HEK293 (cell line): Measurements from ENCODE around the gene ARL8B.

ENCODE experiments used
- ATF2 ChIP-seq: fragments of 450-650 bp; formaldehyde crosslinking; IDR thresholded peaks from 2 replicates; pipeline ENCODE4 v1.5.1; 2016; ENCODE audit warnings: missing biosample characterization, missing genetic modification characterization, low read depth
- GLI4 ChIP-seq: fragments of 450-650 bp; formaldehyde crosslinking; IDR thresholded peaks from 2 replicates; pipeline ENCODE4 v1.5.1; 2016; ENCODE audit warnings: missing biosample characterization, missing genetic modification characterization
- HIC1 ChIP-seq: fragments of 450-650 bp; formaldehyde crosslinking; IDR thresholded peaks from 2 replicates; pipeline ENCODE4 v1.5.1; 2016; ENCODE audit warnings: missing biosample characterization, missing genetic modification characterization
- IKZF3 ChIP-seq: fragments of 450-650 bp; IDR thresholded peaks from 2 replicates; pipeline ENCODE4 v1.5.0; 2018; ENCODE audit warnings: missing biosample characterization, mild to moderate bottlenecking, missing genetic modification characterization, moderate library complexity
- KLF8 ChIP-seq: fragments of 450-650 bp; formaldehyde crosslinking; IDR thresholded peaks from 2 replicates; pipeline ENCODE4 v1.5.1; 2016; ENCODE audit warnings: missing biosample characterization, missing genetic modification characterization
- MYNN ChIP-seq: fragments of 450-650 bp; formaldehyde crosslinking; IDR thresholded peaks from 2 replicates; pipeline ENCODE4 v1.5.1; 2016; ENCODE audit warnings: missing biosample characterization, missing genetic modification characterization, borderline replicate concordance
- PRDM6 ChIP-seq: fragments of 450-650 bp; formaldehyde crosslinking; IDR thresholded peaks from 2 replicates; pipeline ENCODE4 v1.5.1; 2017; ENCODE audit warnings: missing biosample characterization, missing genetic modification characterization
- WT1 ChIP-seq: fragments of 450-650 bp; formaldehyde crosslinking; IDR thresholded peaks from 2 replicates; pipeline ENCODE4 v1.5.1; 2016; ENCODE audit warnings: missing biosample characterization, missing genetic modification characterization
- YY1 ChIP-seq: fragments of 450-650 bp; formaldehyde crosslinking; IDR thresholded peaks from 2 replicates; pipeline ENCODE4 v1.5.1; 2018; ENCODE audit warnings: missing biosample characterization, missing genetic modification characterization
- YY2 ChIP-seq: fragments of 450-650 bp; formaldehyde crosslinking; IDR thresholded peaks from 2 replicates; pipeline ENCODE4 v1.5.1; 2016; ENCODE audit warnings: missing biosample characterization, missing genetic modification characterization
- ZBTB20 ChIP-seq: fragments of 450-650 bp; formaldehyde crosslinking; IDR thresholded peaks from 2 replicates; pipeline ENCODE4 v1.5.1; 2016; ENCODE audit warnings: missing biosample characterization, missing genetic modification characterization
- ZBTB44 ChIP-seq: fragments of 450-650 bp; IDR thresholded peaks from 2 replicates; pipeline ENCODE4 v1.5.1; 2018; ENCODE audit warnings: missing biosample characterization, mild to moderate bottlenecking, missing genetic modification characterization
- ZEB2 ChIP-seq: fragments of 450-650 bp; formaldehyde crosslinking; IDR thresholded peaks from 2 replicates; pipeline ENCODE4 v1.5.1; 2016; ENCODE audit warnings: missing biosample characterization, missing genetic modification characterization
- ZFHX2 ChIP-seq: fragments of 450-650 bp; formaldehyde crosslinking; conservative IDR thresholded peaks from 2 replicates; pipeline ENCODE4 v1.5.1; 2016; ENCODE audit warnings: missing biosample characterization, missing genetic modification characterization
- ZFP3 ChIP-seq: fragments of 450-650 bp; formaldehyde crosslinking; IDR thresholded peaks from 2 replicates; pipeline ENCODE4 v1.5.1; 2016; ENCODE audit warnings: low read depth, missing biosample characterization, missing genetic modification characterization
- ZFP41 ChIP-seq: fragments of 450-650 bp; formaldehyde crosslinking; IDR thresholded peaks from 2 replicates; pipeline ENCODE4 v1.5.1; 2016; ENCODE audit warnings: missing biosample characterization, missing genetic modification characterization, borderline replicate concordance
- ZNF121 ChIP-seq: fragments of 450-650 bp; formaldehyde crosslinking; IDR thresholded peaks from 2 replicates; pipeline ENCODE4 v1.5.1; 2016; ENCODE audit warnings: missing biosample characterization, missing genetic modification characterization
- ZNF132 ChIP-seq: fragments of 450-650 bp; formaldehyde crosslinking; IDR thresholded peaks from 2 replicates; pipeline ENCODE4 v1.5.1; 2017; ENCODE audit warnings: missing biosample characterization, missing genetic modification characterization, borderline replicate concordance
- ZNF138 ChIP-seq: fragments of 450-650 bp; formaldehyde crosslinking; IDR thresholded peaks from 2 replicates; pipeline ENCODE4 v1.5.1; 2016; ENCODE audit warnings: missing biosample characterization, missing genetic modification characterization, borderline replicate concordance
- ZNF266 ChIP-seq: fragments of 450-650 bp; formaldehyde crosslinking; IDR thresholded peaks from 2 replicates; pipeline ENCODE4 v1.5.1; 2016; ENCODE audit warnings: missing biosample characterization, missing genetic modification characterization, low read depth
- ZNF335 ChIP-seq: fragments of 450-650 bp; formaldehyde crosslinking; conservative IDR thresholded peaks from 2 replicates; pipeline ENCODE4 v1.5.1; 2016; ENCODE audit warnings: missing biosample characterization, missing genetic modification characterization
- ZNF398 ChIP-seq: fragments of 450-650 bp; formaldehyde crosslinking; IDR thresholded peaks from 2 replicates; pipeline ENCODE4 v1.5.1; 2017; ENCODE audit warnings: missing biosample characterization, missing genetic modification characterization
- ZNF580 ChIP-seq: fragments of 450-650 bp; formaldehyde crosslinking; IDR thresholded peaks from 2 replicates; pipeline ENCODE4 v1.5.1; 2016; ENCODE audit warnings: missing biosample characterization, missing genetic modification characterization
- ZNF596 ChIP-seq: fragments of 450-650 bp; IDR thresholded peaks from 2 replicates; pipeline ENCODE4 v1.5.0; 2018; ENCODE audit warnings: missing biosample characterization, mild to moderate bottlenecking, missing genetic modification characterization, moderate library complexity
- ZNF626 ChIP-seq: fragments of 450-650 bp; sonication (Bioruptor Pico); formaldehyde crosslinking; IDR thresholded peaks from 2 replicates; pipeline ENCODE4 v1.5.1; 2018; ENCODE audit warnings: missing biosample characterization, missing genetic modification characterization, inconsistent platforms
- ZNF654 ChIP-seq: fragments of 450-650 bp; formaldehyde crosslinking; IDR thresholded peaks from 2 replicates; pipeline ENCODE4 v1.5.1; 2016; ENCODE audit warnings: low read depth, missing biosample characterization, missing genetic modification characterization
- ZNF791 ChIP-seq: fragments of 450-650 bp; formaldehyde crosslinking; IDR thresholded peaks from 2 replicates; pipeline ENCODE4 v1.5.1; 2016; ENCODE audit warnings: missing biosample characterization, missing genetic modification characterization
- ZSCAN30 ChIP-seq: fragments of 450-650 bp; IDR thresholded peaks from 2 replicates; pipeline ENCODE4 v1.5.1; 2018; ENCODE audit warnings: missing biosample characterization, mild to moderate bottlenecking, missing genetic modification characterization, moderate library complexity
- ZSCAN4 ChIP-seq: fragments of 450-650 bp; formaldehyde crosslinking; IDR thresholded peaks from 2 replicates; pipeline ENCODE4 v1.5.1; 2017; ENCODE audit warnings: missing biosample characterization, missing genetic modification characterization

The ARL8B gene

GRCh38 chr3:5197470-5198312 is 75.6 kb downstream of the ARL8B start (continued):
- TF ChIP-seq PRDM6 (tag by site-specific recombination) (peak; percentile 32), ZNF580 (tag by site-specific recombination) (no peak), GLI4 (tag by site-specific recombination) (no peak), ZNF132 (tag by site-specific recombination) (no peak), ZFP41 (no peak), ZNF791 (tag by site-specific recombination) (no peak), ATF2 (tag by site-specific recombination) (peak; percentile 73), ZNF335 (peak; percentile 61), ZBTB44 (tag by site-specific recombination) (peak; percentile 74), ZEB2 (tag by site-specific recombination) (no peak), MYNN (no peak), IKZF3 (tag by site-specific recombination) (0 out of 2 replicates have a peak, but pooled peaks have one; percentile 33), ZNF266 (tag by site-specific recombination) (no peak), YY1 (tag by site-specific recombination) (no peak), ZFP3 (tag by site-specific recombination) (no peak), YY2 (no peak), ZNF138 (no peak), ZBTB20 (tag by site-specific recombination) (peak; percentile 43; the same call in 1 of the 2 replicates), ZNF654 (tag by site-specific recombination) (no peak), ZSCAN4 (tag by site-specific recombination) (peak; percentile 4; the same call in 1 of the 2 replicates), ZSCAN30 (tag by site-specific recombination) (peak; percentile 54; the same call in 1 of the 2 replicates), ZNF596 (tag by site-specific recombination) (no peak), ZNF626 (tag by site-specific recombination) (no peak), WT1 (tag by site-specific recombination) (no peak), ZNF398 (tag by site-specific recombination) (0 out of 2 replicates have a peak, but pooled peaks have one; percentile 25), HIC1 (no peak), ZFHX2 (no peak), ZNF121 (tag by site-specific recombination) (peak; percentile 41; the same call in 1 of the 2 replicates), KLF8 (tag by site-specific recombination) (no peak)
